Left lung (tissue), 10 donors: ENCODE measurements around the gene TMEM139. TPM values are rescaled to one million over a fixed set of nuclear protein-coding genes. Genes with fewer than 3 reads are reported as not detected.
"Not testable (repeated sequence)": the region's sequence is repeated elsewhere in the genome, so short reads cannot be mapped to it uniquely, and the experiment has no call there.

Experiments used
- ATAC-seq: fragments of 200-7000 bp; cut with Tn5 transposase; one replicate; pipeline ENCODE4 v1.9.1; 2020; ENCODE audit warnings: moderate library complexity
- DNase-seq, 4 donors: peaks; one replicate each; pipeline ENCODE4 v3.0.0-alpha.2; 2013 to 2020
- H3K27ac ChIP-seq, 2 donors: fragments of 200-600 bp; sonication (generic) in 1 of 2; one replicate each; pipeline versions ENCODE4 v1.5.0 to v1.8.0; 2020 to 2021
- H3K27me3 ChIP-seq, 2 donors: fragments of 200-600 bp; sonication (generic) in 1 of 2; one replicate each; pipeline versions ENCODE4 v1.5.0 to v1.8.0; 2020 to 2021
- H3K36me3 ChIP-seq, 2 donors: fragments of 200-600 bp; sonication (generic) in 1 of 2; one replicate each; pipeline versions ENCODE4 v1.5.0 to v1.8.0; 2020 to 2021
- H3K4me1 ChIP-seq, 2 donors: fragments of 200-600 bp; one replicate each; pipeline ENCODE4 v1.8.0; 2021
- H3K4me3 ChIP-seq, 2 donors: fragments of 200-600 bp; sonication (generic) in 1 of 2; one replicate each; pipeline versions ENCODE4 v1.5.0 to v1.8.0; 2020 to 2021; ENCODE audit warnings: mild to moderate bottlenecking in 1 of 2
- H3K9me3 ChIP-seq, 2 donors: fragments of 200-600 bp; sonication (generic) in 1 of 2; one replicate each; pipeline versions ENCODE4 v1.5.0 to v1.8.0; 2020 to 2021
- intact Hi-C, 2 donors: fragments of 100-400 bp; cut with DNase I; formaldehyde crosslinking; loops; one replicate each; pipeline versions ENCODE4 v1.11.2 to v1.14.2; 2022
- polyA plus RNA-seq, 6 donors: library from polyadenylated mRNA; unstranded; fragments of 120-200 nt; gene quantifications; one replicate each; pipeline ENCODE4 v1.2.1, GENCODE V29; 2013; ENCODE audit not compliant: insufficient read length in 6 of 6
- total RNA-seq, 2 donors: library from RNA; stranded (reverse); fragmentation: NEBNext Ultra II Directional; extraction: Animal tissue kit (Norgen Biotek cat#: 25700); gene quantifications; one replicate each; pipeline ENCODE4 v1.2.1, GENCODE V29; 2021
- TF ChIP-seq, protein P1 (sequence below), 2 donors: fragments of 200-600 bp; sonication (generic) in 1 of 2; IDR thresholded peaks; one replicate each; pipeline versions ENCODE4 v1.5.0 to v1.8.0; 2021; ENCODE audit warnings: antibody characterized with exemption in 2 of 2
- donor health status: DM: no; HTN: yes; CAD: no.
- donor health status: DM: no; HTN: no; CAD: no.

The TMEM139 gene
- total and polyA plus RNA-seq, 8 donors = 3.0 to 48.1 (median 7.9) TPM

DNA sequence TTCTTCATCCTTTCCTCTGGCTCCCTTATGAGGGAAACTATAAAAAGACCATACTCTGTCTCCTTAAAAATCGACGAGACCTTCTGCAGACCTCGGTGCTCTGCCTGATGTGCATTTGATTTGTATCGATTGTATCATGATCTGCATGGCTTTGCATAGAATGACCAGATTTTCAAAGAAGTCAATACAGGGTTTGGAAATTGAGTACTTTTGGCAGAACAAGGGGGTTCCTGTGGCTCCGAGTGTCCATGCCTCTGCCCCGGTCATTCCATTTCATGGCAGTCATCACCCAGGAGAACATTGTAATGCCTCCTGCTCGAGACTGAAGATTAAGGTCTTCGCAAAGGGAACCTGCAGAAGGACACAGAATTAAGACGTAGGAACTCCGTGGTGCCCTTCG lies 4.1 kb downstream of the TMEM139 start:
- DNase-seq (no peak), ATAC-seq (no peak)
- Histone ChIP-seq H3K27ac (peak overlapping the region; percentile 82 to 88), H3K27me3 (no peaks in the 10 kb centered on the region), H3K9me3 (no peaks in the 10 kb centered on the region), H3K4me3 (peak overlapping the region; percentile 68 to 92), H3K36me3 (peaks cover 2 to 23% of the 10 kb centered on the region in 2 donors), H3K4me1 (peaks cover 23 to 26% of the 10 kb centered on the region in 2 donors)
- TF ChIP-seq, protein P1, sequence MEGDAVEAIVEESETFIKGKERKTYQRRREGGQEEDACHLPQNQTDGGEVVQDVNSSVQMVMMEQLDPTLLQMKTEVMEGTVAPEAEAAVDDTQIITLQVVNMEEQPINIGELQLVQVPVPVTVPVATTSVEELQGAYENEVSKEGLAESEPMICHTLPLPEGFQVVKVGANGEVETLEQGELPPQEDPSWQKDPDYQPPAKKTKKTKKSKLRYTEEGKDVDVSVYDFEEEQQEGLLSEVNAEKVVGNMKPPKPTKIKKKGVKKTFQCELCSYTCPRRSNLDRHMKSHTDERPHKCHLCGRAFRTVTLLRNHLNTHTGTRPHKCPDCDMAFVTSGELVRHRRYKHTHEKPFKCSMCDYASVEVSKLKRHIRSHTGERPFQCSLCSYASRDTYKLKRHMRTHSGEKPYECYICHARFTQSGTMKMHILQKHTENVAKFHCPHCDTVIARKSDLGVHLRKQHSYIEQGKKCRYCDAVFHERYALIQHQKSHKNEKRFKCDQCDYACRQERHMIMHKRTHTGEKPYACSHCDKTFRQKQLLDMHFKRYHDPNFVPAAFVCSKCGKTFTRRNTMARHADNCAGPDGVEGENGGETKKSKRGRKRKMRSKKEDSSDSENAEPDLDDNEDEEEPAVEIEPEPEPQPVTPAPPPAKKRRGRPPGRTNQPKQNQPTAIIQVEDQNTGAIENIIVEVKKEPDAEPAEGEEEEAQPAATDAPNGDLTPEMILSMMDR (IDR thresholded peaks at IDR 0.05) = no peak
- intact Hi-C loops = no loop called here

DNA sequence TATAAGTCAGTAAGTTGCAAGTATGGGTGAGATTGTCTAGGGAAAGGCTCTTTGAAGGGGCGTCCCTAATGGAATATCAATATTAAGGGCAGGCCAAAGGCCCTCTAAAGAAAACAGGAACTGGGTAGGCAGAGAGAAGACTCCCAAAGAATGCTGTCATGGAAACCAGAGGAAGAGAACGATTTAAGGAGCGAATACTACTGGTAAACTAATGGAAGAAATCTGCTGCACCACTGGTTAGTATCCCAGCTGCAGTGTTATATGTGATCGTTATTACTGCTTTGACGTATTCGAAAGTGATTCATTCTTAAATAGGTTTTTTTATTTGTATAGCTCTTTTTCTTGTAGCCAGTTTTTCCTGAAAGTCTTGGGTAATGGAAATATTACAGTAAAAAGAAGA lies 4.7 kb downstream of the TMEM139 start:
- H3K36me3 ChIP-seq = peaks cover 7 to 28% of the 10 kb centered on the region in 2 donors
- H3K27ac ChIP-seq = peak overlapping the region in 1 of 2 donors; percentile 88
- peaks cover 23 to 26% of the 10 kb centered on the region in 2 donors for H3K4me1 ChIP-seq
- no peaks in the 10 kb centered on the region for H3K27me3 ChIP-seq
- intact Hi-C loops = no loop called here
- no peak for ATAC-seq
- H3K9me3 ChIP-seq = no peaks in the 10 kb centered on the region
- DNase-seq = no peak
- TF ChIP-seq, protein P1 (IDR thresholded peaks at IDR 0.05) = no peak
- peak overlapping the region; percentile 68 to 92 for H3K4me3 ChIP-seq

DNA sequence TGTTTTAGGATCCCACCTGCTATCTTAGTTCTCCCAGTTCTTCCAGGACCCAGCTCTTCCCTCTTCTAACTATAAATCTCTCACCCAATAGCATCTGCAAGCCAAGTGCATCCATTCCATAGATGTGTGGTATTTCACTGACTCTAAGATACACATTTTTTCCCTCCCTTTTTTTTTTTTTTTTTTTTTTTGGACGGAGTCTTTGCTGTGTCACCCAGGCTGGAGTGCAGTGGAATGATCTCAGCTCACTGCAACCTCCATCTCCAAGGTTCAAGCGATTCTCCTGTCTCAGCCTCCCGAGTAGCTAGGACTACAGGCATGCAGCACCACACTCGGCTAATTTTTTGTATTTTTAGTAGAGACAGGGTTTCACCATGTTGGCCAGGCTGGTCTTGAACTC lies 5.1 kb downstream of the TMEM139 start:
- DNase-seq, H3K27me3 ChIP-seq, H3K9me3 ChIP-seq, ATAC-seq, intact Hi-C loops: not testable (repeated sequence)
- Histone ChIP-seq H3K4me3 (peak overlapping the region in 1 of 2 donors; percentile 92), H3K4me1 (peaks cover 23 to 26% of the 10 kb centered on the region in 2 donors), H3K36me3 (peaks cover 7 to 33% of the 10 kb centered on the region in 2 donors), H3K27ac (peak overlapping the region in 1 of 2 donors; percentile 88)

DNA sequence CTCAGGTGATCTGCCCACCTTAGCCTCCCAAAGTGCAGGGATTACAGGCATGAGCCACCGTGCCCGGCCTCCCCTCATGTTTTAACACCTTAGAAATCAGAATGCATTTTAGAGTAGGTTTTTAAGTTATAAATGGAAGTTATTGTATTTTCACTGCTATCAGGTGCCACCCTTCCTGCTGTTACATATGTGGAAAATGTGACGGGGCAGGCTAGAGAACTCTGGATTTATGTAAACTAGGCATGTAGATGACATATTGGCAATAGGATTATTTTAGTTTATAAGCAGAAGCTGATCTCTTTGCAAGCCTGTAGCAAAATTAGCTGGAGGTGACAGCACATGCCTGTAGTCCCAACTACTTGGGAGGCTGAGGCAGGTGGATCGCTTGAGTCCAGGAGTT lies 5.5 kb downstream of the TMEM139 start:
- TF ChIP-seq, protein P1 (IDR thresholded peaks at IDR 0.05) = no peak
- no peak overlapping the region for H3K27ac ChIP-seq
- ATAC-seq (no peak), DNase-seq (no peak)
- no peak overlapping the region for H3K4me3 ChIP-seq
- no peaks in the 10 kb centered on the region for H3K27me3 ChIP-seq
- peaks cover 23 to 30% of the 10 kb centered on the region in 2 donors for H3K4me1 ChIP-seq
- H3K9me3 ChIP-seq = no peaks in the 10 kb centered on the region
- peaks cover 10 to 37% of the 10 kb centered on the region in 2 donors for H3K36me3 ChIP-seq
- intact Hi-C loops = no loop called here

DNA sequence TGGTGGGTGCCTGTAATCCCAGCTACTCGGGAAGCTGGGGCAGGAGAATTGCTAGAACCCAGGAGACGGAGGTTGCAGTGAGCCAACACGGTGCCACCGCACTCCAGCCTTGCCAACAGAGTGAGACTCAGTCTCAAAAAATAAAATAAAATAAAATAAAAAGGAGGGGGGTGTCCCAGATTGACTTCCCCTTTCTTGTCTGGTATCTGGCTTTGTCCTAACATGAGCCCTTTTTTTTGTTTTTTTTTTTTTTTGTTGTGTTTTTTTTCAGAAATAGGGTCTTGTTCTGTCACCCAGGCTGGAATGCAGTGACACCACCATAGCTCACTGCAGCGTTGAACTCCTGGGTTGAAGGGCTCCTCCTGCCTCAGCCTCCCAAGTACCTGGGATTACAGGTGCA lies 8.1 kb downstream of the TMEM139 start:
- TF ChIP-seq, protein P1 (IDR thresholded peaks at IDR 0.05) = no peak
- intact Hi-C loops = no loop called here
- H3K36me3 ChIP-seq = peaks cover 10 to 61% of the 10 kb centered on the region in 2 donors

DNA sequence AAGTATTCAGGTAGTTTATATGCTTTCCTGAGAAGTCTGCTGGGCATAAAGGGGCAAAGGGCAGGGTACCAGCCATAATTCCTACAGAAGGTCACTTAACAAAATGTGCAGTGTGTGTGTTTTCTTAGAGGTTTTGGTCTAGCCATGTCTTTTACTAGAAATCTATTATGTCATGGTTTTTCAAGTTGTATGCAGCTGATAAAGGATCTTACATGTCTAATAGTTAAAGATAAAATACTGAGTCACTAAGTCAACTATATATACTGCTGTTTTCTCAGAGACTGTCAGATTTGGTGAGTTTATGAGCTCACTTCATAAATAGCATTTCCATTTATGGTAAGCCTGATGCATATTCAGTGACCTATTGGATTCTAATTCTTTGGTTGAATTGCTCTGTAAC lies 11.1 kb downstream of the TMEM139 start:
- H3K27me3 ChIP-seq = no peaks in the 10 kb centered on the region
- intact Hi-C loops = no loop called here
- no peaks in the 10 kb centered on the region for H3K9me3 ChIP-seq
- H3K4me3 ChIP-seq = no peak overlapping the region
- DNase-seq (no peak), ATAC-seq (no peak)
- TF ChIP-seq, protein P1 (IDR thresholded peaks at IDR 0.05) = no peak
- no peak overlapping the region for H3K27ac ChIP-seq
- peaks cover 10 to 89% of the 10 kb centered on the region in 2 donors for H3K36me3 ChIP-seq
- peaks cover 0 to 45% of the 10 kb centered on the region in 2 donors for H3K4me1 ChIP-seq

More for the DNA sequence above, 8.1 kb downstream of the TMEM139 start:
- peaks cover 14 to 47% of the 10 kb centered on the region in 2 donors for H3K4me1 ChIP-seq
- H3K9me3 ChIP-seq = no peaks in the 10 kb centered on the region
- H3K27me3 ChIP-seq = no peaks in the 10 kb centered on the region
- H3K27ac ChIP-seq = no peak overlapping the region
- ATAC-seq (no peak), DNase-seq (no peak)
- H3K4me3 ChIP-seq = no peak overlapping the region
